ENCODE measurements around the gene GADL1.

GADL1 gene, protein sequence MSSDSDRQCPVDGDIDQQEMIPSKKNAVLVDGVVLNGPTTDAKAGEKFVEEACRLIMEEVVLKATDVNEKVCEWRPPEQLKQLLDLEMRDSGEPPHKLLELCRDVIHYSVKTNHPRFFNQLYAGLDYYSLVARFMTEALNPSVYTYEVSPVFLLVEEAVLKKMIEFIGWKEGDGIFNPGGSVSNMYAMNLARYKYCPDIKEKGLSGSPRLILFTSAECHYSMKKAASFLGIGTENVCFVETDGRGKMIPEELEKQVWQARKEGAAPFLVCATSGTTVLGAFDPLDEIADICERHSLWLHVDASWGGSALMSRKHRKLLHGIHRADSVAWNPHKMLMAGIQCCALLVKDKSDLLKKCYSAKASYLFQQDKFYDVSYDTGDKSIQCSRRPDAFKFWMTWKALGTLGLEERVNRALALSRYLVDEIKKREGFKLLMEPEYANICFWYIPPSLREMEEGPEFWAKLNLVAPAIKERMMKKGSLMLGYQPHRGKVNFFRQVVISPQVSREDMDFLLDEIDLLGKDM

DNA sequence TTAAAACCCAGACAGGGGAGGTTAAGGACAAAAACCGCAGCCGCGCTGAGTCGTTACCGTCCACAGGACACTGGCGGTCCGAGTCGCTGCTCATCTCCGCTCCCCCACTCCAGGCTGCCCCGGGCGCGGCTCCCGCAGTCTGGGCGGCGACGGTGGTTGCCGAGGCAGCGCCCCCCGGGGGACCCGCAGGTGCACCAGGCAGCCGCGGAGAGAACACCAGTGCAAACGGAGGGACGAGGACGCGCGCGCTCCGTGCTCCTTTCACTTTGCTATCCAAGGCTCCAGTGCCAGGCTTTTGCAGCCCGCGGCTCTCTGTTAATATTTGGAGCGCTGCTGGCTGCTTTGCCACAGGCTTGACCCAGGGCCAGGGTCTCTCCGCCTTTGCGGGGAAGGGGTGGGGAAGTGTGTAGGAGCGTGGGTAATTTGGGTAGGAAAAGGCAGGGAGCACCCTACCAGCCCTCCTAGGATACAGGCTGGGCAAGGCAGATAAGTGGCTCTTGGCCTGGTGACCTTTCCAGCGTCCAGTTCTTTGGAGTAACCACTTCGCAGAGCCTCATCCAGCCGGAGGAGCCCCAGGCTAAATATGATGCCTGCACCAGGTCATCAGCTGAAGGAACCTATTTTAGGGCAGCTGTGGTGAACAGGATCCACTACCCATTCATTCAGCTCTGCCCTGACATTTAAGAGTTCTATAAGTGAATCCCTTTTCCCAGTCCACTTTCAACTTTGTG lies at the start of gene GADL1:
Gene GADL1, minus strand, starts transcription at position 141 of the 731 bp plus-strand sequence. Its CDS starts 47 bp downstream, at position 94.
- H3K27ac Mint-ChIP-seq: no peak within 1 kb of the TSS
- H3K9me3 Mint-ChIP-seq: no peaks in the 10 kb centered on the region
- no peaks in the 10 kb centered on the region for H3K36me3 Mint-ChIP-seq
- peaks cover 21% of the 10 kb centered on the region for H3K4me1 Mint-ChIP-seq
- peak within 1 kb of the TSS; percentile 66 for H3K4me3 Mint-ChIP-seq
- peaks cover 18% of the 10 kb centered on the region for H3K27me3 Mint-ChIP-seq

DNA sequence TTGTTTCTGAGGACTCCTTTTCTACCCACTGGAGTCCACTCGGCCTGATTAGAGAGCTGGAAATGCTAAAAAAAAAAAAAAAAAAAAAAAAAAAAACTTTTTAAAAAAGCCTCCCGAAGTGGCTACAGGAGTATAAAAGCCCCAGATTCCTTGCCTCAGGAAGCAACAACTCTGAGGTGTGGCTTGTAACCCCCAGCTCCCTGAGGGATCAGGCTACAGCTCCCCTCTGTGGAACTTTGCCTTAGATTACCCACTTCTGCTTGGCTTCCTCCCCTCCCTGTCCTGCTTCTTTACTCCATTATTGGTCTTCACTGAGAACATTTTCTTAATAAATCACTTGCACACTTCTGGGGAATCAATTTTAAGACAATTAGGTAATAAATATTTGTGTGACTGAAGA lies 49.7 kb upstream of the GADL1 start:
- Mint-ChIP-seq H3K9me3 (peaks cover 8% of the 10 kb centered on the region), H3K4me1 (no peaks in the 10 kb centered on the region), H3K4me3 (no peak overlapping the region), H3K36me3 (no peaks in the 10 kb centered on the region), H3K27ac (peak overlapping the region; percentile 17), H3K27me3 (no peaks in the 10 kb centered on the region)

DNA sequence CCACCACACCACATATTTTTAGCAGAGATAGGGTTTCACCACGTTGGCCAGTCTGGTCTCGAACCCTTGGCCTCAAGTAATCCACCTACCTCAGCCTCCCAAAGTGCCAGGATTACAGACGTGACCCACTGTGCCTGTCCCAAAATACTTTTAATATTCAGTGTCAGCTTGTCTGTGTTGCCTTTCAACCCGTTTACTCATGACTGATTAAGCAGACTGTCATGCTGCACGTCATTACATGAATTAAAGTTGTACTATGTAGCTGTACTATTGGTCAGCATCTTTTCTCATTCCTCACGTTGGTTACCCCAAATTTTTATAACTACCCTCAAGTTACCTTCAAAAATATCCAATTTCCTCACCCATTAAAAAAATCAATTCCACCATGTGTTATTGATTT lies 48.7 kb upstream of the GADL1 start:
- no peak overlapping the region for H3K27ac Mint-ChIP-seq

DNA sequence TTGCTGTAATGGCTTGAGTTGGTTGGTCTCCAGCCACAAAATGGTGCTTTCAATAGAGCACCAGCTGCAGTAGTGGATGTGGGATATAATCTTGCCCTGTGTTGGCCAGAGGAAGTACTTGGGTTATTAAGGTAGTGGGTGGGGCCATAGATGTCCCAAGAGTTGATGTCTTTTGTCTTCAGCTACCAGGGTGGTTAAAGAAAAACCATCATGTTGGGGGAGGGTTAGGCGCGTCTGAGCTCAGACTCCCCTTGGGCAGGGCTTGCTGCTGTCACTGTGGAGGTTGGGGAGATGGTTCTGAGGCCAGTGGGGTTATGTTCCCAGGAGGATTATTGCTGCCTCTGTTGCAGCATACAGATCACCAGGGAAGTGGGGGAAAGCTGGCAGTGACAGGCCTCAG lies 46.9 kb upstream of the GADL1 start:
- no peaks in the 10 kb centered on the region for H3K27me3 Mint-ChIP-seq
- H3K27ac Mint-ChIP-seq: no peak overlapping the region
- H3K4me3 Mint-ChIP-seq: no peak overlapping the region

More for the DNA sequence above, 48.7 kb upstream of the GADL1 start:
- no peaks in the 10 kb centered on the region for H3K27me3 Mint-ChIP-seq
- peaks cover 8% of the 10 kb centered on the region for H3K9me3 Mint-ChIP-seq
- no peaks in the 10 kb centered on the region for H3K36me3 Mint-ChIP-seq
- no peaks in the 10 kb centered on the region for H3K4me1 Mint-ChIP-seq
- no peak overlapping the region for H3K4me3 Mint-ChIP-seq

DNA sequence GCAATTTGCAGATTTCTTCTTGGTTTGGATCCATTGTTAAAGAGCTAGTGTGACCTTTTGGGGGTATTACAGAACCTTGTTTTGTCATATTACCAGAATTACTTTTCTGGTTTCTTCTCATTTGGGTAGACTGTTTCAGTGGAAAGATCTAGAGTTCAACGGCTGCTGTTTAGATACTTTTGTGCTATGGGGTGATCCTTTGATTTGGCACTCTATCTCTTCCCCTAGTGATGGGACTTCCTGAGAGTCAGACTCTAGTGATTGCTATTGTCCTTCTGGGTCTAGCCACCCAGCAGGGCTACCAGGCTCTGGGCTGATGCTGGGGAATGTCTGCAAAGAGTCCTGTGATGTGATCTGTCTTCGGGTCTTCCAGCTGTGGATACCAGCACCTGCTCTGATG lies 46.3 kb upstream of the GADL1 start:
- Mint-ChIP-seq H3K27ac (no peak overlapping the region), H3K4me1 (no peaks in the 10 kb centered on the region), H3K27me3 (no peaks in the 10 kb centered on the region), H3K36me3 (no peaks in the 10 kb centered on the region), H3K9me3 (peaks cover 8% of the 10 kb centered on the region), H3K4me3 (no peak overlapping the region)

More for the DNA sequence above, 46.9 kb upstream of the GADL1 start:
- Mint-ChIP-seq H3K9me3 (peaks cover 8% of the 10 kb centered on the region), H3K4me1 (no peaks in the 10 kb centered on the region), H3K36me3 (no peaks in the 10 kb centered on the region)

DNA sequence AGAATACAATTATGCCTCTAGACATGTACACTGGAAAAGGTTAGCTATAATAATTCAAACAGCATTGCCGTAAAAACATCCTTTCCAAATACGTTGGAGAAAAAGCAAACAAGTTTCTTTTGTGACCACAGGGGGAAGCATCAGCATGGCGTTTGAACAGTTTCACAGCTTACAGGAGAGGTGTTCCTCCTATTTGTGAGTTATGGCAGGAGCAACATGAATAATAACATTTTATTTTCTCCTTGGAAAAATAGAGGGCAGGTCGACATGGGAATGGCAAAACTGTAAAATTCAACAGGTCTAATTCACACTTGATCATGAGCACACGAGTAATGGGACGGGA lies 39.7 kb upstream of the GADL1 start:
- no peak overlapping the region for H3K27ac Mint-ChIP-seq
- no peaks in the 10 kb centered on the region for H3K9me3 Mint-ChIP-seq
- peak overlapping the region; percentile 37 for H3K4me3 Mint-ChIP-seq
- H3K36me3 Mint-ChIP-seq: no peaks in the 10 kb centered on the region
- no peaks in the 10 kb centered on the region for H3K27me3 Mint-ChIP-seq
- peaks cover 9% of the 10 kb centered on the region for H3K4me1 Mint-ChIP-seq

DNA sequence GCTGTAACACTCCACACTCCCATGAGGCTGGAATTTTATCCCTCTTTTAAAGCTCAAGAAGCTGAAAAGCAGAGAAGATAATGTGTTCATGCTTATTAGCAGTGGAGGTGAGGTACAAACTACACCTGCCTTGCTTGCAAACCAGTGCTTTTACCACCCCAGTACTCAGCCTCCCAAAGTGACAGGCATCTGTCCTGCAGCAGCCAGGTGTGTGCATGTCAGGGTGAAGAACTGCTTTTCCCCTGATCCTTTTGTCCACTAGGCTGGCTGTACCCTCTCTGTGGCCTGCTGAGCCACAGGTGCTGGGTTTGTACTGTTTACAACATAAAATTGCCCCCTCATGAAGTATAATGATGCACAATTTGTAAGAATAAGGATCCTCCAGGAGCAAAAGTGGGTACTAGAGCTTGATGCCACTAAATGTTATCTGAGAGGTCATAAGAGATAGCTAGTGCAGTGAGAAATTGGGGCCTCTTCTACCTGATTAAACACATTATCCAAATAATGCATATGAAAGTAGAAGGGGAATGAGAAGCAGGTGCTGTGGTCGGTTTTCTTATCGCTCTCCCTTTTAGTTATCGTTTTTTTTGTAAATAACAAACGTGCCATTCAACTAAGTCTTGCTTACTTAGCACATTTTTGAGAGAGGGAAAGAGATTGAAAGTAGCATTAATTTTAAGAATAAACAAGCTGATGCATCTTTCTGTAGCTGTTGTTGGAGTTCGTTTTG lies 39.2 kb upstream of the GADL1 start:
- Mint-ChIP-seq H3K36me3 (no peaks in the 10 kb centered on the region), H3K4me1 (peaks cover 9% of the 10 kb centered on the region), H3K4me3 (no peak overlapping the region), H3K9me3 (no peaks in the 10 kb centered on the region), H3K27ac (no peak overlapping the region), H3K27me3 (no peaks in the 10 kb centered on the region)

DNA sequence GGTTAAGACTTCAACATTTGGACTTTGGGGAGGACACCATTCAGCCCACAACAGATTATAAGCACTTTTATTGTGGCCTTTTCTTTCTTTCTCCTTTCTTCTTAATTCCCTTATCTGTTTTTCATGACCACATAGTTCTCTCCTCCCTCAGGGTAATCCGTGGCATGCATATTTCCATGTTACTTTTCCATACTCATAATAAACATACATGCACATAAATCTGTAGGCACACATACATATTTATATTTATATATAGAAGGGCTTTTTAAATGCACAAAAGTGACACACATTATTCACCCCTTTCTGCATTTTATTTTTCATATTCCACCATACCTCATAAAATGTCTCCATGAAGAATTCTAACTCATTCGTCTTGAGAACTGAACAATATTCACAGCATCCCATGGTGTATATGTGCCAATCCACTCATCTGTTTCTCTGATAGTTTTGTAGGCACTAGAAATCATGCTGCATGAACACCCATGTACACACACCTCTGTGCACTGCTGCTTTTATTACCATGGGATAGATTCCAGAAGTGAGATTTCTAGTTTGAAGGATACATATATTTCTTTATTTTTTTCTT lies 38.1 kb upstream of the GADL1 start:
- no peak overlapping the region for H3K27ac Mint-ChIP-seq
- no peaks in the 10 kb centered on the region for H3K9me3 Mint-ChIP-seq
- no peaks in the 10 kb centered on the region for H3K27me3 Mint-ChIP-seq
- no peak overlapping the region for H3K4me3 Mint-ChIP-seq
- H3K4me1 Mint-ChIP-seq: peaks cover 9% of the 10 kb centered on the region
- no peaks in the 10 kb centered on the region for H3K36me3 Mint-ChIP-seq

DNA sequence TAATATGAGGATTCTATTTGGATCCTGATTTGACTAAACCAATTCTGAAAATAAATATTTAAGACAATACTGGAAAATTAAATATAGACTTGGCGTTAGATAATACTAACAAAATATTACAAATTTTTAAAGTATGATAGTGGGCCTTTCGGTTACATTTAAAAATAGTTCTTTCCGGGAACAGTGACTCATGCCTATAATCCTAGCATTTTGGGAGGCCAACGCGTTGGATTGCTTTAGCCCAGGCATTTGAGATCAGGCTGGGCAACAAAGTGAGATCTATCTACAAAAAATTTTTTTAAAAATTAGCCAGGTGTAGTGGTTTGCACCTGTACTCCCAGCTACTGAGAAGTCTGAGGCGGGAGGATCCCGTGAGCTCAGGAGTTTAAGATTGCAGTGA lies 30.3 kb upstream of the GADL1 start:
- H3K4me1 Mint-ChIP-seq: no peaks in the 10 kb centered on the region
- no peak overlapping the region for H3K4me3 Mint-ChIP-seq
- no peak overlapping the region for H3K27ac Mint-ChIP-seq
- peaks cover 2% of the 10 kb centered on the region for H3K36me3 Mint-ChIP-seq
- peaks cover 2% of the 10 kb centered on the region for H3K27me3 Mint-ChIP-seq
- peaks cover 9% of the 10 kb centered on the region for H3K9me3 Mint-ChIP-seq

DNA sequence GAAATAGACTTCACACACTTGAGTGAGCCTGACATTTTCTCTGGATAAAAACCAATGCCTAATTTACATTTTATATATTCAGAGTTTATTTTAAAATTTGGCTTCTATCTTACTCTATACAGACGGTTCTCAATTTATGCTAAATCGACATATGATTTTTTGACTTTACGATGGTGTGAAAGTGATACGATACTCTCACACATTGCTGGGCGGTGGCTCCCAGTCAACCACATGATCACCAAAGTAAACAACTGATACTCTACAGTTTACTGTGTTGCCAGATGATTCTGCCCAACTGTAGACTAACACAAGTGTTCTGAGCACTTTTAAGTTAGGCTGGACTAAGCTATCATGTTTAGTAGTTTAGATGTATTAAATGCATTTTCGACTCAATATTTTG lies 25.1 kb upstream of the GADL1 start:
- Mint-ChIP-seq H3K4me3 (no peak overlapping the region), H3K27me3 (no peaks in the 10 kb centered on the region), H3K36me3 (peaks cover 2% of the 10 kb centered on the region), H3K9me3 (peaks cover 10% of the 10 kb centered on the region), H3K4me1 (no peaks in the 10 kb centered on the region), H3K27ac (no peak overlapping the region)

DNA sequence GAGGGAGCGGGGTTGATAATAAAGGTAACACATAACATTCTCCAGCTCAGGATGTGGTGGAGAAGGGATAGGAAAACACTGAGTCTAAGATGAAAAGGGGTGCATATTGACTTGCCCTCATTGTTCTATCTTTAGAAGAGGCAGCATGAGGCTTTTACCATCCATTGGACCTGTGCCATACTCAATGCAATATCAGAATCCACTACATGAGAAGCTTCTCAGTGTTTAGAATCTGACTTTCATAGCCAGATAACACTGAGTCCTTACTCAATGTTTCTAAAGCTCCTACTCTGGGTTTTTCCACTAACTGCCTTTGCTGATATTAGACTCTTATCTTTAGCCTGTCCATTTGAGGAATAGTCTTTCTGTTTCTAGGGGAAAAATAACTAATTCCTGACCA lies 24.3 kb upstream of the GADL1 start:
- Mint-ChIP-seq H3K4me3 (no peak overlapping the region), H3K4me1 (no peaks in the 10 kb centered on the region), H3K27me3 (no peaks in the 10 kb centered on the region), H3K36me3 (peaks cover 2% of the 10 kb centered on the region), H3K27ac (no peak overlapping the region), H3K9me3 (peaks cover 10% of the 10 kb centered on the region)

DNA sequence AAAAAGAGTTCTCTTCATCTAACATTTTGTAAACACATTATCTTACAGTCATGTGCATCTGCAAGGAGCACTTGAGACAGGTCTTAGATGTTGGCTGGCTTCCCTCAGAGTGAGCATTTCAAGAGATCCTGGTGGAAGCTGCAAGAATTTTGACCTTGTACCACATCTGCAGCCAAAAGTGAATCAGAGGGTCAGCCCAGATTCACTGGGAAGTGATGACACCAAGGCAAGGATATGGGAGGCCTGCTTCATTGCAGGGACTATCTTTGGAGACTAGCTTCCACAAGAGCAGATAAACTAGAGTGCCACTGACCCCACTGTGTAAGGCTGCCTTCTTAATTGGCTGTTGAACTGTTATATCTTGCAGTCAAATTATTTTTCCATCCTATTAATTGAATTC lies 21.3 kb upstream of the GADL1 start:
- Mint-ChIP-seq H3K27ac (no peak overlapping the region), H3K4me3 (no peak overlapping the region), H3K9me3 (peaks cover 6% of the 10 kb centered on the region), H3K27me3 (peaks cover 2% of the 10 kb centered on the region), H3K4me1 (no peaks in the 10 kb centered on the region), H3K36me3 (no peaks in the 10 kb centered on the region)

DNA sequence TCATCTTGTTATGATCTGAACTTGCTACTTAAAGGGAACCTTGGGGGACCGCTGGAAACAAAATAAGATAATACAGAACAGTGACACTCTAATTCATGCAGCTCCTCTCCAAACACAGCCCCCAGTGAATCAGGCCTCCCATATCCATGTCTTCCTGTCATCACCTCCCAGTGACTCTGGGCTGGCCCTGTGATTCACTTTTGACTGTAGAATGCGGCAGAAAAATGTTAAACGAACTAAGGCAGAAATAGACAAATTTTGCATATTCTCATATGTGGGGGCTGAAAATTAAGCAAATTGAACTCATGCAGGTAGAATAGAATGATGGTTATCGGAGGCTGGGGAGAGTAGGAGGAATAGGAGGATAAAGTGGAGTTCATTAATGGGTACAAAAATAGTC lies 20.2 kb upstream of the GADL1 start:
- Mint-ChIP-seq H3K9me3 (no peaks in the 10 kb centered on the region), H3K4me1 (no peaks in the 10 kb centered on the region), H3K36me3 (no peaks in the 10 kb centered on the region), H3K27me3 (peaks cover 3% of the 10 kb centered on the region), H3K4me3 (no peak overlapping the region), H3K27ac (no peak overlapping the region)

DNA sequence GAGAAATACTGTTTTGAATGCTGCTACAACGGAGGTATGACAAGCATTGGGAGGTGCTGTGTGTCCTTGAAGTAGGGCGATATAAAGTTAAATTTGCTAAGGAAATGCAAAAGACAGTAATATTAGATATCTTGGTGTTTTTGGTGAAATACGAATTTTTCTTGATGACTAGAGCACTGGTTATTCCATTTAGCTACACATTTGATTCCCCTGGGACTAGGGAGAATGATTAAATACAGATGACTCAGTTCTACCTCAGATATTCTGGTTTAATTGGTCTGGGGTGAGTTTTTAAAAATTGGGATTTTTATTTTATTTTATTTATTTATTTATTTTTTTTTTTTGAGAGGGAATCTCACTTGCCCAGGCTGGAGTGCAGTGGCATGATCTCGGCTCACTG lies 18.7 kb upstream of the GADL1 start:
- Mint-ChIP-seq H3K9me3 (no peaks in the 10 kb centered on the region), H3K27ac (no peak overlapping the region), H3K36me3 (no peaks in the 10 kb centered on the region), H3K4me1 (no peaks in the 10 kb centered on the region), H3K27me3 (peaks cover 3% of the 10 kb centered on the region), H3K4me3 (no peak overlapping the region)

DNA sequence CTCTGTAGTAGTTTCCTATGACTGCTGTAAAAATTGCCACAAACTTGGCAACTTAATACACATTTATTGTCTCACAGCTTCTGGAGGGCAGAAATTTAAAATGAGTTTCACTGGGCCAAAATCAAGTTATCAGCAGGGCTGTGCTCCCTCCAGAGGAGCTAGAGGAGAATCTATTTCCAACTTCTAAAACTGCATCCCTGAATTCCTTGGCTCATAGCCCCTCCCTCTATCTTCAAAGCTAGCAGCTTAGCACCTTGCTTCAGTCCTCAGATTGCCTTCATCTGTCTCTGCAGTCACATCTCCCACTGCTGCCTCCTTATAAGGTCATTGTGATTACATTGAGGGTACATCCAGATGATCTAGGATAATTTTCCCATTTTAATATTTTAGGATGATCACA lies 17.8 kb upstream of the GADL1 start:
- no peak overlapping the region for H3K4me3 Mint-ChIP-seq
- H3K9me3 Mint-ChIP-seq: no peaks in the 10 kb centered on the region
- no peak overlapping the region for H3K27ac Mint-ChIP-seq
- H3K27me3 Mint-ChIP-seq: peaks cover 3% of the 10 kb centered on the region
- no peaks in the 10 kb centered on the region for H3K4me1 Mint-ChIP-seq
- no peaks in the 10 kb centered on the region for H3K36me3 Mint-ChIP-seq

All from activated naive CD4-positive, alpha-beta T cell treated with anti-CD3 and anti-CD28 coated beads, Interleukin-2, amount 50 U/mL, for 24 hours (primary cell).